Measurements from ENCODE around the gene TRIL.

TRIL gene

DNA sequence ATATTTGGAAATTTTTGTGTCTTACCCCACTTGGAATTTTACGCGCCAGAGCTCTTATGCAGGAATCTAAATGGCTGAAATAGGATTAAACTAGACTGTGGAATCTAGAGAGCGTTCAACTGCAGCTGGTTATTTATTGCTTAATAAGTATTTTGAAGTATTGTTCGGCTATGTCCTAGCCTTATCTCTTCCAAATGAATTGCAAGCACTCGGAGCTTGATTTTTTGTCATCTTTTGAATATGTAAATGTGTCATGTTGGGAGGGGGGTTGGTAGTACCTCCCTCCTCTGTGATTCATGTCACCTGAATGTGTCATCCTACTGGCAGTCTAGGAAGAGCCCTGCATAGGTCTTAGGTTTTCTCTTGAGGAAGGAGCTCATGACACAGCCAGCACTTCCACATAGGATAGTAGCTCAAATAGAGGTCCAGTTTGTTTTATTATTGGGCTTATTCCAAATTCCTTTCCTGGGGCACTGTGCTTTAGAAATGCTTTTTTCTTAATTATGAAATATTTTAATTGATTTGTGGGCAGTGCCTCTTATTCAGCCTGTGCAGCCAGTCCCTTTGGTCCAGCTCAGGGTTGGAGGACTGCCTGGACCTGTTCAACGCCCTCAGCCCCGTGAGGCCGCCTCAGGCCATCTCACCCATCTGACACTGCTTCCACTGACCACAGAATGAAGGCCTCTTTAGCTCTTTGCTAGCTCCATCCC, 22.5 kb upstream of the TRIL start:
- DNase-seq, result no peak

DNA sequence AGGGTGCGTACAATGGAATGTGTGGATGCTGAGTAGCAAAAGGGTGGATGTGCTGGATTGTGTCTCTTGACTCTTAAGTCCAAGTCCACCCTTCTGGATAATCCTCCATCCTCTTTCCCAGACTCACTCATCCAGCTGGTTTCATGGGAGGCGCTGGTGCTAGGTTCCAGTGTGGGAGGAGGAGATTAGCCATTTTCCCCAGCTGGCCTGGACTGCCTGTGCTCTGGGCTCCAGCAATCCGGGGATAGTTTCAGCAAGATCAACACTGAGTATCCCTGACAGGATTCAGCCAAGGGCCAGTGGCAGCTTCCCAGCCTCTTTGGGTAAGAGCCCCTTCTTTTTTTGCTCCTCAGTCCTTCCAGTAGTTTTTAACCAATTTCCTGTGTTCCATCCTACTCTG, 21.6 kb upstream of the TRIL start:
- no peak for DNase-seq

DNA sequence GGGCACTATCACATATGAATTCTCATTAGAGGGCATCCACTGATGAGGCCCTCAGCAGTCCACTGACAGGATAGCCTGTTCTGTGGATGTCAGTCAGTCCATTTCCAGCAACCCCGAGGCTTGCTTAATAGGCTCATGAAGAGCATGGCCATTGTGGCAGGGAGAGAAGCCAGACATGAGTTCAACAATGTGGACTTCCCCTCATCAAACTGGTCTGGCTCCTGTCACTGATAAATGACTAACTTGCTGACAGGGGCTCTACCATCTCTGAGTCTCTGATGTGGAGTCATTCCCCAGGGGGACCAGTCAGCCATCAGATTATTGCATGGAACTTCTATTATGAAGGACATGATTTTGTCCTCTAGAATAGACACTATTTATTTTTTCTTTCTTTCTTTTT, 19.8 kb upstream of the TRIL start:
- no peak for DNase-seq

DNA sequence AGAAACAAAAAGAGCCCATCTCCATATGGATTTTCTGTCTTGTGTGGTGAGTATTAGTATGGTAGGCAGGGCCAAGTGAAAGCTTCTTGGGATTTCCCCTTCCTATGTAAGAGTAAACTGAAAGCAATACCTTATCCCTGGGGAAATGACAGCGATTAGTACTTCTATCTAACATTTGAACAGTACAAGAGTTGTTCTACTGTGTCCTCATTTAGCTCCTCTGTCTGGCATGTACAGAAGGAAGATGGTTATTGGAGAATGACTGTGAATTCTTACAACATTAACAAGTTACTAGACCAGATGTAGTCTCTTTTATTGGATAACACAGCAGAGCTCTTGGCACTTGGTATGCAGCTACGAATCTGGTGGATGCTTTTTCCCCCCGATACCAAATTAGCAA, 17.9 kb upstream of the TRIL start:
- DNase-seq, result no peak

DNA sequence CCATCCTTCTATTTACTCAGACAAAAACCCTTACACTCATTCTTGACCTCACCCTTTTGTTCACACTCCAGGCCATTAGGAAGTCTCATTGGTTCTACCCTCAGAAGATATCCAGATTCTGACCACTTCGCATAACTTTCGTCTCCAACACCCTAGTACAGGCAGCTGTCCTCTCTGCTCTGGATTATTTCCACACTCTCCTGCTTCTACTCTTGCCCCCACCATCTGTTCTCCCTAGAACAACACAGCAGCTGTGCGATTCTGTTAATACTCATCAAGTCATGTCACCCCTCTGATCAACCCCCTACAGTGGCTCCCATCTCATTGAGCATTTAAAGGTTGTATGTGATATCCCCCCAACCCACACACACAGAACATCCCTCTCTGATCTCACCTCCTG, 15.5 kb upstream of the TRIL start:
- DNase-seq, result no peak

DNA sequence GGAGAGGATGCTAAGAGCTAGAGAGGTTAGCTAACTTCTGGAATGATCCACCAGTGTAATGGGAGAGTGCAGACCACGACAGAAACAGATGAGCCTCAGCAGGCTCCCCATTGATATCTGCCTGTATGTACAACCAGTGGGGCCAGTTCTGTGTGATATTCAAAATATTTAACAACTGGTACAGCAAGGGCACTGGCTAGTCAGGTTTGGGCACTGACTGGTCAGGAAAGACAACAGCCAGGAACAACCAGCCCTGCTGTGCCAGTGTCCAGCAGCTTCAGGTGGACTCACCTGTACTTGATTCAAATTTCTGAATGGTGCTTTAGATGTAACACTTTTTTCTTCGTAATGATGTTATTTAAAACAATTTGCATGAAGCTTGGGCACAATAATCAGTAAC, 5.9 kb upstream of the TRIL start:
- no peak for DNase-seq

DNA sequence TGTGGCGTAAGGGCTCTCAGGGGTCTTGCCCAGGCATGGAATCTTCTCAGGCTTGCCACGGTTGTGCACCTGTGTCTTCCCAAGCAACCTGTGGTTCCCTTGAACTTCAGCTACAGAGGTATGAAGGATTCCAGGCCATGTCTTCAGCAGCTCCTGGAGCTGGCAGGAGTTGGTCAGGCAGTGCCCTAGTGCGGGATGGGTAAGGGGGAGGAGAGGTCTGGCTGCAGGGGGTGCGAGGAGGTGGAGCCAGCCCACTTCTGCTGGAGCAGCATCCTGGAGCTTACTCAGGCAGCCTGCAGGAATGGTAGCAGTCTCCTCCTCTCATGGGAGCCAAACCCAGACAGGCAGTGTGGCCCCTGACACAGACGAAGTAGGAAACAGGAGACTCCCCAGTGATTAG, 3.8 kb upstream of the TRIL start:
- DNase-seq, result no peak

DNA sequence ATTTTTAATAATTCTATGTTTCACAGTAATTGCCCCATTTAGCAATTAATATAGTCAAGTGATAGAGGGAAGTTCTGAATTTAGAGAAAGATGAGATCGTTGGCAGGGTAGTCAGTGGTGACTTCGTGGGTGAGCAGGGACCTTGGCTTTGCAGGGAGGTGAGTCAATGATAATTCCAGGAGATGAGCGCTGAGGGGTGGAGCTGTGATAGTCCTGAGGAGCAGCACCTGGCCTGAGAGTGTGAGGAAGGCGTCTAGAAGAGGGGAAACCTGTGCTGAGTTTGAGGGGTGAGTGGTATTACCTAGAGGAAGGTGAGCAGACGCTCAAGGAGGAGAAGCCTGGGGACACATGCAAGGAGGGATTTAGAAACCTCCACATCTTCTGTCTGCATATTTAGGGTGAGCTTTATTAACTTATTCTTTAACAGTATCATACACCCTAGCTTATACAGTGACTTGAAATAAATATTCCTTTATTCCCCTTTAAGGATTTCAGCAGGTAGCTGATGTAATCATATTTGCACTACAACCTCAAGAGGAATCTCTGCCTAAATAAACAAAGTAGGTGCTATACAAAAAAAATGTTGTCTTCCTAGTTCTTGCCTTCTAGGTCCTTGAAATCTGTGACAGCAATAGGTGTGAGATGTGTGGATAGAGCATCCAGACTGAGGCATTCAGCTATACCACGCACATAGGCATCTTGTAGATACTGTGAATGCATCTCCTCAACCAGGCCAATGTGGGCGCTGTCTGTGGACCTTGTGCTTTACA, 2.1 kb upstream of the TRIL start:
- no peak for DNase-seq

DNA sequence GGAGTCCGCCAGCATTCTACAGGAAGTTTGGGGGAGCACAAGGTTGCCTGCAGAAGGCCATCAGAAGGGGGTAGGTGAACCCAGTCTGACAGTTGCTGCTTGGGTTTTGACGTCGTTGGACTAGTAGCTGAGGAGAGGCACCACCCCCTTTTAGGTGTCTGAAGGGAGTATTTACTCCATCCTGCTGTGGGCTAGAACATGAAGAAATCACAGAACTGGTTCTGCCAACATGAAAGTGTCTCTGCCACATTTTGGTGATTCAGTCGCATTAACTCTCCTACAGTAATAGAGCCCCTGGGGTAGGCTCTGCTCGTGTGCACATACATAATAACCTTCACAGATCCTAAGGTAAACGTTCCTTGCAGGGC, 834 bp upstream of the TRIL start:
- DNase-seq, result no peak

DNA sequence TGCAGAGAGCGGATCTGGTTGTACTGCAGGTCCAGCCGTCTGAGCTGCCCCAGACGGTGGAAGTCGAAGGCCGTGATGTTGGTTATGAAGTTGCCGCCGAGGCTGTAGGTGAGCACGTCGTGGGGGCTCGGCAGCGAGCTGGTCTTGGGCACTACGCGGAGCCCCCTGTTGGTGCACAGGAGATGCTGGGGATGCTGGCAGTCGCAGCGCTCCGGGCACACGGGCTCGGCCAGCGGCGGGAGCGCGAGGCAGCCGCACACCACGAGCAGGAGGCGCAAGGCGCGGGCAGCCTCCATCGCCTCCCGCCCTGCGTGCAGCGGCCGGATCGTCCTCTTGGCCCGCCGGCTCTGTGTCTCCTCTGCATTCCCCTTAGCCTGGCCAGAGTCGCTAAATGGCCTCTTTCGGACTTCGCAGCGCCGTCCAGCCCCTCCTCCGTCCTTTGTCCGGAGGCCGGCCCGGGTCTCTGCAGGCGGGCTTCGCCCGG, 337 bp downstream of the TRIL start:
- DNase-seq, result no peak

DNA sequence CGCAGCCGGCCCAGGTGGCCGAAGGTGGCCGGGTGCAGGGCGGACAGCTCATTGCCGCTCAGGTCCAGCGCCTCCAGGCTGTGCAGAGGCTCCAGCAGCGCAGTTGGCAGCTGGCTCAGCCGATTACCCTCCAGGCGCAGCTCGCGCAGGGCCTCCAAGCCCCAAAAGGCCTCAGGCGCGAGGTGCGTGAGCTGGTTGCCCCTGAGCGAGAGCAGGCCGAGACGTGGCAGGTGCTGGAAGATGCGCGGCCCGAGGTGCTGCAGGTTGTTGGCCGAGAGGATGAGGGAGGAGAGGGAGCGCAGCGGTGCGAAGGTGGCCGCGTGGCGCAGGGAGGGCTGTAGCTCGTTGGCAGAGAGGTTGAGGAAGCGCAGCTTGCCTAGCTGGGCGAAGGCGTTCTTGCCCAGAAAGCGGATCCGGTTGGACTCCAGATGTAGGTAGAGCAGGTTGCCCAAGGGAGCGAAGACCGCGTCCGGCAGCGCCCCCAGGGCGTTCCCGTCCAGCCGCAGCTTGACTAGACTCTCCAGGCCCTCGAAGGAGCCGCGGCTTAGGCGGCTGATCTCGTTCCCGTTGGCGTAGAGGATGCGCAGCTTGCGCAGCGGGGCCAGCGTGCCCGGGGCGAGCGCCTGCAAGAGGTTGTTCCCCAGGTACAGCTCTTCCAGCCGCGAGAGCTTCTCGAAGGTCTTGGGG, 923 bp downstream of the TRIL start:
- DNase-seq, result no peak

DNA sequence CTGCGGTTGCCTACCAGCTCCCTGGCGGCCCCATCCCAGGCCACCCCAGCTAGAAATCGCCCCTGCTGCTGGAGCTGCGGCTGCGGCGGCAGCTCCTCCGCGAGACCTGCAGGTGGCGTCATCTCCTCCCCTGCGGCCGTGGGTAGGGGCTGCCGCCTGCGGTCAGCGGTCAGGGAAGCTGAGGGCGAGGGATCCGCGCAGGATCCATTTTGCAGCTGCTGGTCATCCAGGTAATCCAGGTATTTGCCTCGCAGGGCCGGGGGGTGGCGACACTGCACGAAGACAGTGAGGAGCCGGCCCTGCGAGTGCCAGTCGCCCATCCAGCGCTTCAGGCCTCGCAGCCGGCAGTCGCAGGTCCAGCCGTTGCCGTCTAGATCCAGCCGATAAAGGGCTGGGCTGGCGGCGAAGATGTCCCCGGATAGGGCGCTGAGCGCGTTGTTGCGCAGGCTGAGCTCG, 1.5 kb downstream of the TRIL start:
- DNase-seq, result no peak

DNA sequence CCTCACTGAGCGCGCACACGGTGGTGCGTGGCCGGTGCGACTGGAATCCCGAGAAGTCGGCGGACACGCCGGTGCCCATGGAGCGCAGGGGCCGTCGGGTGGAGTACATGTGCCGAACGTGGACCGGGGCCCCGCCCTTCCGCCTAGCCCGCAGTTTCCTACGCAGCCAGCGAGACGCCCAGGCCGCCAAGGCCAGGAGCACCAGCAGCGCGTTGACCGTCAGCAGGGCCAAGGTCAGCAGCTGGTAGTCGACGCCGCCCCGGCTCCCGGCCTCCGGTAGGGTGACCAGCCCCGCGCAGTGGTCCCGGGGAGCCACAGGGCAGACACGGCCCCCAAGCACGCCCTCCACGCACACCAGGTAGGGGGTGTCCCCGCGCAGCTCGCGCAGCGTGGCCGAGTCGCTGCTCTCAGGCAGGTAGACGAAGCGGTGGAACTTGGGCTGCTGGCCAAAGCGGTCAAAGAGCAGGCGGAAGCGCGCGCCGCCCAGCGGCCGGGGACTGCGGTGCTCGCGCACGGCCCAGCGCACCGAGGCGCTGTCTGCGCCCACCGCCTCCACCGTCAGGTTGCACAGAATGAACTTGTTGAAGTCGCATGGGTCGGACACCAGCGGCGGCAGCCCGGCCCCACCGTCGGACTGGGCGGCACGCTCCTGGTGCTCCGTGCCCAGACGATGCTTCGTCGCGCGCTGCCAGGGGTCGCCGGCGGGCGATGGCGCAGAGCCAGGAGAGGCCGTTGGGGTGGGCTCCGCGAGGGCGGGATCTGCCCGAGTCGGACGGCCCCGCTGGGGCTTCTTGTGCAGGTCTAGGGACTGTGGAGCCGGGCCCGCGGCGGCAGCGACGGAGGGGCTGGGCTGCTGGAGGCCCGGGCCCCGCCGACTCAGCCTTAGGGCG, 2.2 kb downstream of the TRIL start:
- no peak for DNase-seq

DNA sequence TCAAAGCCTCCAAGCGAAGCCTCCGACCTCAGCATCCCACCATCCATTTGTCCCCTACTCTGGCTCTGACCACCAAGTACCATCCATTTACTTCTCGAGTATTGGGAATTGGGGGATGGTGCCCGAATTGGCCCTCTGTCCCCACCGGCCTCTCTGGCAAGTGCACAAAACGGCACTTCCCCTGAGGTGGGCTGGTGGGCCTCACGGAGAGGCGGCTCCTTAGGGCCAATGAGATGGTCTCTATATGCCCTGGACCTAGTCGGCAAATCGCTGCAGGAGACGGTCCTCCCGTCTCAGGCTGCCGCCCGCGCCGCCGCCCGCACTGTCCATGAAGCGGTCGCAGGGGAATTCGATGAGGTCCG, 2.8 kb downstream of the TRIL start:
- no peak for DNase-seq

DNA sequence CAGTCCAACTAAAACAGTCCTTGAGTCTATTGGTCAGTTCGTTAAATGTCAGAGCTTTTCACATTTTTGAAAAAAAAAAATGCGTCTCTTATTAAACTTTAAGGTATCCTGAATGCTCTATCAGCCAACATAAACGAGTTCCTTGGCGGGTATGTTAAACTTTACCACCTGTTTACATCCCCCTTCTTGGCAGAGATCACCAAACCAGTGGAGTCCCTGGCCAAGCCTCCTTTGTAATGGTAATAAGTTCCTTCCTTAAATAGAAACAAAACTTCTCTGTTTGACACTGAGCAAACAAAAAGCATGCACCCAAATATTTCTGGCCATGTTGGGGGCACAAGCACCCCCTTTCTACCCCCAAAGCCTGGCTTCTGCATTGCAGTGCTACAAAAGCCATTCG, 3.2 kb downstream of the TRIL start:
- no peak for DNase-seq

DNA sequence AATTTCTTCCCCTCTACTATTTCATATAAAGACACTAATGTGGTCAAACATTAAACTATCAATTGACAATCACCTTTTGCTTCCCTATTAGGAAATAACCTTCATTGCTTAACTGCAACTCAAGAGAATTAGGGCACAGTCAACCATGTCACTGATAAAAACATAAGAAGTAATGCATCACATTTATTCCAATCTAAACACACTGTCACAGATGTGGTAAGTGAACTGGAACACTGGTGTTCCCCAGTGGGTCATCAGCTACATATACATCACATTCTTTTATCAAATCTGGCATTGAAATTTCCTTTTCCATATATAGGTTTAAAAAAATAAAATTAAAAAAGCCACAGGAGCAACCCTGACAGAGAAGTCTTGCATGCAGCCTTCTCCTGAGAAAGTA, 3.7 kb downstream of the TRIL start:
- no peak for DNase-seq

DNA sequence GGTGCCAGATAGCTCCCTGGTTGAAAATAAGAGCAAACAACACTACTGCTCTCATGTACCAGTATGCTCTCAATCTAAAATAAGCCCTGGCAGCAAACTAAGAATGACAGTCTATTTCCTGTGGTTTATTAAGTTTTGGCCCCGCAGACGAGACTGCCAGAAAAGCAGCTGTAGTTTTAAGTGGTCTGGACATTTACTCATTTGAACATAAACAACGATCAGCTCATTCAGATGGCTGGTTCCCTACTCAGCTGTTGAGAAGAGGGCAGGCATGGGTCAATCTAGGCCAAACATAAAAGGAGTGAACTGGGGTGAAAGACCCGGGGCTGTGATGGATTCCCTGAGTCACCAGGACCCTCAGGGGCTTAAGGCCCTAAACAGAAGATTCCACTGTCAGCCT, 4.5 kb downstream of the TRIL start:
- no peak for DNase-seq

DNA sequence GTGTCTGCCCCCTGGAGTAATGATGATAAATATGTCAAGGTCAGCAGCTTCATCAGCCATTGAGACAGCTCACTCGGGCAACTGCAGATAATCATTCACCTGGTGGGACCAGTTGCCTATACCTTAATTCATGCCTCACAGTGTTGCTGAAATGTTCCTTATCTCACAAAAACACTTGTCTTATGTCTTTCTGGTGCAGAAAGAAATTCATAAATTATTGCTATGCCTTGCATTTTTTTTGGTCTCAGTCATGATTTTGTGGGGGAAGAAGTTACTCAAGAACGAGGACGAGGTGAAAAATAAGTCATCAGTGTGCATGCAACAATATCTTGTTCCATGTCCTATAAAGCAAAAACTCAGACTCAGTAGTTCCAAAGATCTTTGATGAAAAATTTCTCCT, 16.0 kb downstream of the TRIL start:
- no peak for DNase-seq

DNA sequence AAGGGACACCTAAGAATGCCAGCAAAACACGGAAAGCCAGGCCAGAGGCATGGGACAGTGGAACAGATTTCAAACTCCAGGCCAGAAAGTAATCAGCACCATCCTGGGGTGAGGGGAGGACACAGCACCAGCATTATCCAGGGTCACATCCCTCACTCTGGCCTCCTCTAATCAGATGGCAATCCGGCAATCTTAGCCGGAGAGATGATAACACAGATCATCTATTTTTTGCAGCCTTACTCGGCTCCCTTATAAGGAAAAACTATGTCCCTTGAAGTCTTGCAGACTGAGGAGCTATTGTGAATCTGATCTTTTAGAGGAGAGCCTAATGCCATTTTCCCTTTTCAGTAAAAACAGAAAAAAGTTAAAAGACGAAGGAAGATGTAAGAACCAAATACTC, 16.5 kb downstream of the TRIL start:
- no peak for DNase-seq

DNA sequence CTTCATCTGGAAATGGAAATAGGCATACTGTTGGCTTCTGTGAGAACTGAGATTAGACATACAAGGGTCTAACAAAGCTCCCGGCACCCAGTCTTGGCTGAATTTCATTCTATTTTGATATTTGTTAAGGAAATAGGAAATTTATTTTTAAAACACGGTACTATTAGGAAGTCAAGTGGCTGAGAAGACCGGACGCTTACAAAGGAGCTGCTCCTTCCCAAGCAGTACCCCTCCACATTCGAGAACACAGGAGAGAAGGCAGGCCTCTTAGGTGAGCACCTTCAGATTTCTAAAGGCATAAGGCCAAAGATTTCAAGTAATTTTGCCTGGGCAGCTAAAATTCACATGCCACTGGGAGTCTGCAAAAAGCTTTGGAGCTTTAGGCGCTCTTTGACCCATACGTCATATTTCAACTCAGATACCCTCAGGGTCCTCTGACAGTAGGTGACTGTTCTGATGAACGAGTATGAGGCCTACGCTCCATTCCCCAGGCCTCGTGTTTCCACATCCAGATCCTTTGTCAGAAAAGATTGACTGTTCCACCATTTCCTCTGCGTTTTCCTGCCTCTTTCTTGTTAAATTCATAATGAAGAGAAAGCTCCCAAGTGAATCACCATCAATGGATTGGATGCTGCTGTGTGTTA, 17.3 kb downstream of the TRIL start:
- DNase-seq, result no peak

DNA sequence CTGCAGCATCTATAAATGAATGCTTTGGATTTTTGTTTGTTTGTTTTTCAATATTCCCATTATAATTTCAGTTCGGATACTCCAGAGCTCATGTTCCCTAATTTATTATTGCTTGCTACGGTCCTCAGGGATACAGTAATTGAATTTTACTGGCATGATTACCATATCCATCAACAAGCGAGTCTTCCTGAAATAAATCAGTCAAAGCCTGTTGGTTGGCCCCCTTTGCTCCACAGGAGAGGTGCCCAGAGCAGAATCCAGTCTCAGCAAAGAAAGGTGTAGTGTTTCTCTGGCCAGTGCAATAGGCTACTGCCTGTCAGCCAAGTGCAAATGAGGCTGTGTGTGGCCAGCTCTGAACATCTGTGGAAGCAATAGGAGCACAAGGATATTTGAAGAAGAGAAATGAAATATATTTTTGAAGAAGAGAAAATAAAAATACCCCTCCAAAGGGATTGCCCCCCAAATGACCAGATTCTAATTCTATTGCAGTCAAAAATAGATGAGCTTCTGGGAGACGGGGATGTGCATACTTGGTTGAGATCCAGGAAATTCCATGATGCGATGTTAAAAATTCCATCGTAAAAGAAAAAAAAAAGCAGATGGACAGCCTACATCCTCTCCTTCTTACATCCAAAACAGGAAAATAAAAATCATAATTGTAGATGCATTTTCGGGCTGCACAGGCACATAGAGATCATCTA, 18.1 kb downstream of the TRIL start:
- no peak for DNase-seq

DNA sequence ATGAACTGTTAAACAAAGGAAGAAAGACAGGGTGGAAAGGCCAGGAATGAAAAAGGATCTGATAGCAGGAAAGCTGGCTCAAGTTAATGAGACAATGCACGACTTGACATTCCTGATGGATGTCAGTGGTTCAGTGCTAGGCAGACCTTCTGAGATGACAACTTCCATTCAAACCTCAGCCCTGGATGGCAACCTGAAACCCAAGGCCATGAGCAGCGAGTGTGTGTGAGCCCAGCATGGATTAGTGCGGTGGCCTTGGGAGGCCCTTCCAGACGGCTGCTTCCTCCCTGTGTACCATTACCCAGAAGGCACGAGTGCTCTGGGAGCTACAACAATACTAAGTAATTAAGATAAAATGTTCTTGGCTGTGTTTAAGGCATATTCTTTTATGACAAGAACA, 18.8 kb downstream of the TRIL start:
- DNase-seq, result no peak

Data from MV-4-11 (cell line).